B cell (primary cell): ENCODE measurements around the gene GPR4. TPM values are rescaled to one million over a fixed set of nuclear protein-coding genes. Genes with fewer than 3 reads are reported as not detected.

ENCODE experiments used
- ATAC-seq: fragments of 200-7000 bp; cut with Tn5 transposase; one replicate; pipeline ENCODE4 v1.10.0; 2021; ENCODE audit warnings: low read depth, mild to moderate bottlenecking, moderate number of reproducible peaks, moderate library complexity
- CTCF ChIA-PET: fragments of 350-600 bp; sonication (Branson Sonifier 250); formaldehyde crosslinking; loops from one replicate; lab custom pipeline; 2021; ENCODE audit warnings: antibody characterized with exemption, inconsistent platforms; lab: Charles Lee
- POLR2A ChIA-PET: fragments of 350-600 bp; sonication (Branson Sonifier 250); formaldehyde crosslinking; loops from one replicate; lab custom pipeline; 2021; ENCODE audit warnings: antibody characterized with exemption; lab: Charles Lee
- DNase-seq: peaks from one replicate; pipeline ENCODE4 v3.0.0; 2013
- H2AFZ ChIP-seq: 2 replicates; pipeline ENCODE4 v1.6.1; 2012; ENCODE audit warnings: mild to moderate bottlenecking, low read depth, low read length; ENCODE audit not compliant: insufficient read depth, poor library complexity, severe bottlenecking
- H3K27ac ChIP-seq, 2 donors: 1 replicate in 1 of 2; 2 replicates in 1 of 2; pipeline ENCODE4 v1.5.1; 2012 to 2013; ENCODE audit warnings: low read length in 2 of 2, mild to moderate bottlenecking in 2 of 2, moderate library complexity in 1 of 2
- H3K27me3 ChIP-seq, 4 experiments: fragments of 200-600 bp in 1 of 4; sonication (generic) in 1 of 4; replicated peaks in 1 of 4; 1 replicate in 2 of 4; 2 replicates in 2 of 4; pipeline versions ENCODE4 v1.6.1 to v1.7.0; 2013 to 2016; ENCODE audit warnings: low read length in 3 of 4, mild to moderate bottlenecking in 2 of 4, mixed read lengths in 1 of 4, moderate library complexity in 1 of 4; ENCODE audit not compliant: insufficient read depth in 4 of 4, control insufficient read depth in 3 of 4; ENCODE audit errors: control extremely low read depth in 1 of 4
- H3K36me3 ChIP-seq, 2 experiments: replicated peaks in 1 of 2; 1 replicate in 1 of 2; 2 replicates in 1 of 2; pipeline versions ENCODE4 v1.6.1 to v1.7.1; 2013; ENCODE audit warnings: low read length in 1 of 2; ENCODE audit not compliant: insufficient read depth in 2 of 2, control insufficient read depth in 1 of 2; ENCODE audit errors: control extremely low read depth in 1 of 2, extremely low read depth in 1 of 2
- H3K4me1 ChIP-seq, 2 donors: fragments of 200-600 bp in 1 of 2; sonication (generic) in 1 of 2; 1 replicate in 1 of 2; 2 replicates in 1 of 2; pipeline versions ENCODE4 v1.5.1 to v1.6.1; 2013 to 2017; ENCODE audit warnings: low read length in 2 of 2; ENCODE audit not compliant: control insufficient read depth in 2 of 2, insufficient read depth in 2 of 2
- H3K4me2 ChIP-seq: replicated peaks from 2 replicates; pipeline ENCODE3; 2012; ENCODE audit warnings: mild to moderate bottlenecking, low read depth, low read length; ENCODE audit not compliant: poor library complexity, severe bottlenecking
- H3K4me3 ChIP-seq, 5 experiments: fragments of 200-600 bp in 1 of 5; sonication (generic) in 1 of 5; 1 replicate in 3 of 5; 2 replicates in 2 of 5; pipeline versions ENCODE4 v1.5.1 to v1.7.0; 2011 to 2016; ENCODE audit warnings: low read length in 4 of 5, mild to moderate bottlenecking in 4 of 5, low read depth in 2 of 5, control low read depth in 1 of 5, moderate library complexity in 1 of 5; ENCODE audit not compliant: insufficient read depth in 1 of 5; ENCODE audit errors: control extremely low read depth in 1 of 5, extremely low read depth in 1 of 5
- H3K79me2 ChIP-seq: fragments of 200-600 bp; sonication (generic); one replicate; pipeline ENCODE4 v1.6.0; 2016; ENCODE audit warnings: low read length; ENCODE audit not compliant: control insufficient read depth, insufficient read depth
- H3K9ac ChIP-seq: fragments of 200-600 bp; sonication (generic); 2 replicates; pipeline ENCODE4 v1.6.1; 2017; ENCODE audit warnings: mild to moderate bottlenecking, low read length, moderate library complexity
- H3K9me3 ChIP-seq, 3 donors: one replicate each; pipeline versions ENCODE4 v1.6.1 to v1.7.1; 2013; ENCODE audit warnings: low read length in 2 of 3; ENCODE audit not compliant: control insufficient read depth in 2 of 3, insufficient read depth in 1 of 3; ENCODE audit errors: control extremely low read depth in 1 of 3
- H4K20me1 ChIP-seq: 2 replicates; pipeline ENCODE4 v1.6.0; 2012; ENCODE audit warnings: mild to moderate bottlenecking, low read length; ENCODE audit not compliant: insufficient read depth, control insufficient read depth, poor library complexity, severe bottlenecking
- H3K27ac Mint-ChIP-seq: one replicate; pipeline ENCODE4 v1.8.0; 2021; ENCODE audit warnings: mixed read lengths
- H3K27me3 Mint-ChIP-seq: one replicate; pipeline ENCODE4 v1.8.0; 2021; ENCODE audit warnings: mixed read lengths
- H3K4me1 Mint-ChIP-seq: one replicate; pipeline ENCODE4 v1.8.0; 2021; ENCODE audit warnings: mixed read lengths
- H3K4me3 Mint-ChIP-seq: one replicate; pipeline ENCODE4 v1.8.0; 2021; ENCODE audit warnings: mixed read lengths
- H3K9me3 Mint-ChIP-seq: one replicate; pipeline ENCODE4 v1.8.0; 2022; ENCODE audit warnings: mixed read lengths; ENCODE audit not compliant: insufficient read depth
- EZH2 ChIP-seq: IDR thresholded peaks from 2 replicates; pipeline ENCODE4 v1.6.1; 2012; ENCODE audit warnings: borderline replicate concordance, low read depth, mild to moderate bottlenecking, moderate library complexity, low read length; ENCODE audit not compliant: insufficient read depth, poor library complexity, severe bottlenecking
- WGBS: methylation state at CpG from one replicate; pipeline ENCODE4 v1.1.5; 2013; ENCODE audit warnings: missing lambda C conversion rate; ENCODE audit not compliant: insufficient coverage; 5-methylcytosine and 5-hydroxymethylcytosine counted together
- intact Hi-C: fragments of 100-400 bp; cut with micrococcal nuclease; formaldehyde crosslinking; loops from one replicate; pipeline ENCODE4 v1.10.0; 2022
- polyA plus RNA-seq: library from polyadenylated mRNA; depleted of rRNA; stranded (reverse); fragments of >200 nt; gene quantifications from 2 replicates; pipeline ENCODE4 v1.2.3, GENCODE V29; 2012
- total RNA-seq, 2 donors: library from RNA; stranded (reverse); fragments of 120-200 nt in 1 of 2; gene quantifications; 1 replicate in 1 of 2; 2 replicates in 1 of 2; pipeline versions ENCODE4 v1.2.3 to v1.2.4, GENCODE V29; 2013 to 2022
- TF ChIP-seq, protein P1 (sequence below): fragments of 200-600 bp; IDR thresholded peaks from one replicate; pipeline ENCODE4 v1.8.0; 2022; ENCODE audit warnings: antibody characterized with exemption, mild to moderate bottlenecking

The GPR4 gene
- total and polyA plus RNA-seq, 2 donors (not counting 1 experiment from before 2014, with no cell fraction given) = not detected

DNA sequence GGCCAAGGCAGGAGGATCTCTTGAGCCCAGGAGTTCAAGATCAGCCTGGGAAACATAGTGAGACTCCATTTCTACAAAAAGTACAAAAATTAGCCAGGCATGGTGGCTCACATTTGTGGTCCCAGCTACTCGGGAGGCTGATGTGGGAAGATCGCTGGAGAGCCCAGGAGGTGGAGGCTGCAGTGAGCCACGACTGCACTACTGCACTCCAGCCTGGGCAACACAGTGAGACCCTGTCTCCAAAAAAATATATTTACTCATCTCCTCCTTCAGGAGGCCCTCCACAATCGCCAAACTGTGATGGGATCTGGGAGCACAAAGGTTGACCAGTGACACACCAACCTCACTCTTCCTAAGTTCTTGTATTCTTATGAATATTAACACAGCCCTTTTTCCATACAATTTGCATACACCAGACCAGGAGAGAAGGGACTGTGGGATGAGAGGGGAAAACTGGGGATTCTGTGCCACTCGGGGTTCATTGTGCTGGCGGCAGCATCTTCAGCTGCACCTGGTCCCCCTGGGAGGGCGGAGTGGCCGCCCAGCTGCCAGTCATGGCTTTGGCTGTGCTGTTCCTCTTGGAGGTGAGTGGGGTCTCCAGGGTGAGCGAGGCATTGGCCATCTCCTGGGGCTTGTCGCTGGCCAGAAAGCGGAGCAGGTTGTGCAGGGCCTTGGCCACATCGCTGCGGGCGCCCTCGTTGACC is 11.6 kb downstream of the GPR4 start:
- Histone ChIP-seq H2AFZ (peak overlapping the region; percentile 6), H3K9ac (no peak overlapping the region), H4K20me1 (no peaks in the 10 kb centered on the region), H3K27me3 (peaks cover 0 to 32% (median 3%) of the 10 kb centered on the region in 4 experiments), H3K4me2 (no peak overlapping the region), H3K9me3 (peaks cover 0 to 14% (median 0%) of the 10 kb centered on the region in 3 donors), H3K4me1 (peaks cover 1% of the 10 kb centered on the region in 2 donors), H3K79me2 (no peaks in the 10 kb centered on the region), H3K4me3 (no peak overlapping the region), H3K36me3 (no peaks in the 10 kb centered on the region), H3K27ac (no peak overlapping the region)
- 69% methylated on average over 12 of the region's 15 CpGs for WGBS
- TF ChIP-seq EZH2 = no peak
- TF ChIP-seq, protein P1, sequence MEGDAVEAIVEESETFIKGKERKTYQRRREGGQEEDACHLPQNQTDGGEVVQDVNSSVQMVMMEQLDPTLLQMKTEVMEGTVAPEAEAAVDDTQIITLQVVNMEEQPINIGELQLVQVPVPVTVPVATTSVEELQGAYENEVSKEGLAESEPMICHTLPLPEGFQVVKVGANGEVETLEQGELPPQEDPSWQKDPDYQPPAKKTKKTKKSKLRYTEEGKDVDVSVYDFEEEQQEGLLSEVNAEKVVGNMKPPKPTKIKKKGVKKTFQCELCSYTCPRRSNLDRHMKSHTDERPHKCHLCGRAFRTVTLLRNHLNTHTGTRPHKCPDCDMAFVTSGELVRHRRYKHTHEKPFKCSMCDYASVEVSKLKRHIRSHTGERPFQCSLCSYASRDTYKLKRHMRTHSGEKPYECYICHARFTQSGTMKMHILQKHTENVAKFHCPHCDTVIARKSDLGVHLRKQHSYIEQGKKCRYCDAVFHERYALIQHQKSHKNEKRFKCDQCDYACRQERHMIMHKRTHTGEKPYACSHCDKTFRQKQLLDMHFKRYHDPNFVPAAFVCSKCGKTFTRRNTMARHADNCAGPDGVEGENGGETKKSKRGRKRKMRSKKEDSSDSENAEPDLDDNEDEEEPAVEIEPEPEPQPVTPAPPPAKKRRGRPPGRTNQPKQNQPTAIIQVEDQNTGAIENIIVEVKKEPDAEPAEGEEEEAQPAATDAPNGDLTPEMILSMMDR = no peak
- Mint-ChIP-seq H3K4me1 (no peaks in the 10 kb centered on the region), H3K27ac (no peak overlapping the region), H3K4me3 (no peak overlapping the region), H3K27me3 (peaks cover 38% of the 10 kb centered on the region), H3K9me3 (no peaks in the 10 kb centered on the region)
- ChIA-PET POLR2A (no interaction called here), CTCF (interaction anchor here (1.4 to 1.5 kb wide), 2 partner anchors 48 to 51 kb away, joined by 5 to 9 read pairs; partner anchors contain the start of gene EML2)
- intact Hi-C loops = no loop called here
- ATAC-seq (no peak), DNase-seq (no peak)

DNA sequence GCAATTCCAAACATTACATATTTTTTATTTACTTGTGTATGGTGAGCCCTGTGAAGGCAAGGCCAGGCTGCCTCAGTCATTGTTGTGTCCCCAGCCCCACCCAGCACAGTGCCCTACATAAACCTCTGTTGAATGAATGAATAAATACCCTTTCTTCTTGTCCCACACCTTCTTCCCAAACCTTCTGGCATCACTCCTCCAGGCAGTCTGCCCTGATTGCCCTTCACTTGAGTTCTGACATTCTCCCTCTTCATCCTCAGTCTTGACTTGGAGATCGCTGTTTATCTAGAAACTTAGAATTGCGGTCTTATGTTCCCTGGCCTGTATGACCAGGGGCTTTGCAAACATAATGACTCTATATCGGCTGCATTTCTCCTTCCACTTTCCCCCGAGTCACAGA is 12.2 kb downstream of the GPR4 start:
- peaks cover 4% of the 10 kb centered on the region for H3K4me1 Mint-ChIP-seq
- no peak for TF ChIP-seq EZH2
- TF ChIP-seq, protein P1 = no peak
- intact Hi-C loops = no loop called here
- 100% methylated on average over 2 of the region's 4 CpGs for WGBS
- Histone ChIP-seq H3K4me2 (no peak overlapping the region), H3K79me2 (no peaks in the 10 kb centered on the region), H3K4me3 (no peak overlapping the region), H3K36me3 (no peaks in the 10 kb centered on the region), H3K4me1 (peaks cover 6 to 7% of the 10 kb centered on the region in 2 donors), H3K9me3 (peaks cover 0 to 14% (median 0%) of the 10 kb centered on the region in 3 donors), H3K27me3 (peaks cover 0 to 29% (median 3%) of the 10 kb centered on the region in 4 experiments), H2AFZ (no peak overlapping the region), H4K20me1 (no peaks in the 10 kb centered on the region), H3K9ac (no peak overlapping the region), H3K27ac (no peak overlapping the region)
- no peak overlapping the region for H3K27ac Mint-ChIP-seq
- H3K27me3 Mint-ChIP-seq = peaks cover 36% of the 10 kb centered on the region
- no peaks in the 10 kb centered on the region for H3K9me3 Mint-ChIP-seq
- ATAC-seq (no peak), DNase-seq (no peak)
- ChIA-PET POLR2A (no interaction called here), CTCF (no interaction called here)
- no peak overlapping the region for H3K4me3 Mint-ChIP-seq
